Endothelial cell of hepatic sinusoid (primary cell): Measurements from ENCODE around the gene ASGR1.

Source experiments
- in situ Hi-C: cut with HindIII; loops from 2 replicates; pipeline ENCODE4 v1.10.0; 2017; ENCODE audit warnings: low sequenced_read_pairs

ASGR1 gene

DNA sequence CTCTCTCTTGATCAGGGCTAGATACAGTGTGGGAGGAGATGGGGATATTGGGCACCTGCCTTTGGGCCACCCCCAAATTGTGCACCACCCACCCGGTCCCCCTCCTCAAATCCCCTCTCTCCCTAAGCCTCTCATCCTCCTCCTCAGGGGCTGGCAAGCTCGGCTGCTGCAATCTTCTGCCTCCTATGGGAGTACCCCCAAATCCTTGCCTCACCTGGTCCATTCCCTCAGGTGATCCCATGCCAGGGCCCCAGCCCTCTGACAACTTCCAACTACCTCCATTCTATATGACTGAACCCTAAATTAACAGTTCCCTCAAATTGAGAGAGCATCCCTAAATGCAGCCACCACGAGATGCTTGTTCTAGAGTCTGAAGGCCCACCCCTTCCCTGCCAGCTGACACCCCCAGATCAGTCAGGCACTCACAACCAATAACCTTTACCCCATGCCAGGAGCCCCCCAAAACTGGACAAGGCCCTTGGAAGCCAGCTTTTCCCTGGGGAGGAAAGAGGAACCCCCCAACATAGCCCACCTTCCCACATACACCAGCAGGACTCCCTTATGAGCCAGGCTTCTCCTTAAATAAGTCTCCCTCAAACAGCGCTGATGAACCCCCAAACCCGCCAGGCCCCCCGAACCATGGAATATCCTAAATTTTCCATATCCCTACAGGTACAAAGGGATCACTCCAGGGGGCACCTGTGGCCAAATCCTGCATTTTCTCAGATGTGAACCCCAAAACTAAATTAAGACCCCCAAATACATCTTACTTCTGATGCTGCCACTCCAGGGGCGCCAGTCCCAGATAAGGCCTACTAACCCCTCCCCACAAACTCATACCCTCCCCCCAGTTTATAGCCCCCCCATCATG is 37.3 kb upstream of the ASGR1 start:
- in situ Hi-C loops: no loop called here

DNA sequence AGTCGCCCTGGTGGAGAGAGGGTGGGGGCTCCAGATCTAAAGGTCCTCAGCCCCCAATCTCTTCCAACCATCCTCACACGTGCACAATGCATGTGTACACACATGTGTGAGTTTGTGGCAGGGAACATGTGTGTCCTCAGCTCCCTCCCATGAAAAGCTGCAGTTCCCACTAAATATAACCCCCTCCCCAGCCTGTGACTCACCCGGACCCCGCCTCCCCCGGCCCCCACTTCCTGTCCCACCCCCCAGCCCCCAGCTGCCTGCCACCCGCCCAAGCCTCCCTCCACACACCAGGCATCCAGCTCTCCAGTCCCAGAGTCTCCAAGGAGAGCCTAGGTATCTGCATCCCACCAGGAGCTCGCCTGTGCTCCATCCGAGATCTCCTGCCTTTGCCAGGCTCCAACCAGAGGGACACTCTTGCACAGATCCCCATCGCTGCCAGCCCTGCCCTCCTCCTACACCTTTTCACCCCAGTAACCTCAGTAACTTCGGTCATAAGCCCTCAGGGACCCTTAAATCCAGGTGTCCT is 36.5 kb upstream of the ASGR1 start:
- in situ Hi-C loops: no loop called here

DNA sequence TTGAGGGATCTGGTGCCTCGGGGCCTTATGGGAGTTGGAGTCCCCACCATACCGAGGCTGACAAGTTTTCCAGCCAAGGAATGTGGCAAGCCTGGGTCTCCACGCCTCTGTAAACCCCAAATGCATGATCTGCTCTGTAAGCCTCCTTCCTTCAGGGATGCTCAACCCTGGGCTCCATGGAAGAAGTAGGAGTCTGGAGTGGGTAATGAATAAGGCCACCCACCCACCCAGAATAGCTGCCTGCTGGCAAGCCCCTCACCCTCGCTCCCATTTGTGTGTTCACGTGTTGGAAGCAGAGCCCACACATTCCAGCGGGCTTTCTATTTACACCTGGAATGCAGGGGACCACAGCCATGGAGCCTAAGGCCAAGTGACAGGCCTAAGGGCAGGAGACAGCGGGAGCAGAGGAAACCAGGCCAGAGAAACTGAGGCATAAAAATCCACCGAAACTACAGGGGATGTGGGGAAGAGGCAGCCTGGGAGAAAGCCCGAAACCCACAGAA is 36.0 kb upstream of the ASGR1 start:
- in situ Hi-C loops: no loop called here

DNA sequence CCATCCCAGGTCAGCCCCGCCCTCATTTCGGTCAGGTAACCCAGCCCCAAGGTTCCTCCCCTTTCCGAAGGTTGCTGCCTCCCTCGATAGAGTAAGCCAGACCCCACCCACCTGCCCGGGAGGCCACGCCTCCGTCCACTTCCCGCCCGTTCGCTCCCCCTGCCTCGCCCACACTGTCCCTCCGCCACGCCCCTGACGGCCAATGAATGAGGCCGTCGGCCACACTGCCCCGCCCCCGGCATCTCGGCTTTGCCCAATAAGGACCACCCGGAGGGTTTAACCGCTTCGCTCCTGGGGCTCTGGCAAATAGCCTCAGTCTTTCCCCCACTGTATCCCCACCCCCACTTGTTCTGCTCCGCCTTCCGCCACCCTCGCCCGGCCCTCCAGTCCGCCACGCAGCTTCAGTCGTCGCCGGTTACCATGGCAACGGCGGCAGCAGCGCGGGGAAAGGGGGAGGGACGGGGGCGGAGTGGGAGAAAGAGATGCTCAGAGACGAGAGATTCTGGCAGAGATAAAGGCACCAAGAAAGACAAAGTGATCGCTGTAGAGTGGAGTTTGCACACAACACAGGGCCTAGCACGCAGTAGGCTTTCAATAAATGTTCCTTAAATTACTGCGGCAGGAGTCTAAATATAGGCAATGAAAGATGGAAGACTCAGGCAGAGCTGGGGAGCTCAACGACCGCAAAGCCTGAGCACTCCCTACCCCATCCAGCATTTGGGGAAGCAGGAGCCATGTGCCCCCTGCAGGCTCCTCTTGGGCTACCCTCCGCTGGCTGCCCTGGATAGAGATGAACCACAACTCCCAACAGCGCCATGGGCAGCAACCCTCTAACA is 35.3 kb upstream of the ASGR1 start:
- in situ Hi-C loops: no loop called here

DNA sequence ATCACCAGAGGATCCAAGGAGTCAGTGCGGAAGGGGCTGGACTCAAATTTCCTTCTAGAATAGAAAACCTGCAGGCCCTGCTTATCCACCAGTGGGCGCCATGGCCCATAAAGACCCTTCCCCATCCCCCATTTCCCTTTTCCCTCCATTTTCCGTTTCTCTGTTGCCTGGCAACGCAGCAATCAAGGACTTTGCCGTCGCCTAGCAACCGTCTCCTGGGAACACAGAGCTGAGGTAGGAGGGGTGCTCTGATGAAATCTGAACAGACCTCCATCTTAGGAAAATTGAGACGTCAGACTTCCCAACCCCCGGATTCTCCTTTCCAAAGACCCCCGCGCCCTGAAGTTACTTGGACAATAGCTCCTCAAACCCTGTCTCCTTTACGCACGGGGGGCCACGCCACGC is 34.7 kb upstream of the ASGR1 start:
- in situ Hi-C loops: no loop called here

DNA sequence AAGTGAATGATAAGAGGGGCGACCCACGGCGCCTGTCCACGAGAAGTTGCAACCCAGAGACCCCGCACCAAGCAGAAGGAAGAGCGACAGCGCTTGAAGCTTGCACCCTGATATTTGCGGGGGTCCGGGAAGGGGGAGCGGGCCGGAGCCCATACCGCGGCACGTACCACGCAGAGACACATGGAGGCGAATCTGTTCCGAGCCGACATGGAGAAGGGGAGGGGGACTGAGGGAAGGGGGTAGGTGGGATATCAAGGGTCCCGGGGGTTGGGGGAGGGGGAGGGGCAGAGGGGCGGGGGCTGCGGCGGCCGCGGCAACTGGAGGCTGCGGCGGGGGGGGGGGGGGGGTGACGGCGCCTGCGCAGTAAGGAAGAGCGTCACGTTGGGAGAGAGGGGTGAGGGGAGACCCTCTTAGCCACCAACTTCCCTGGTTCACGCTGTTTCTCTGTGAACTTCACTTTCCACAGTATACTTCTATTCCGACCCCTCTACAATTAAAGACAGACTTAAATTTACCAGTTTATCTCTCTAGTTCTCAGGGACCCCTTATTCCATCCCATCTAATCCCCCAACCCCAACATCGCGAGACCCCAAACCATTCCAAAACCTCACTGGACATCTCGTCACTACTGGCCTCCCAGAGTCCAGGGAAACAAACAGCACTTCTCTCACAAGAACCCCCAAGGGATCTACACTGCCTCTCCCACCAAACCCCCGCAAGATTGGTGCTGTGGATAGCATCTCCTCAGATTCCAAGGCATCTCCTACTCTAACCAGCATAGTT is 32.5 kb upstream of the ASGR1 start:
- in situ Hi-C loops: no loop called here

DNA sequence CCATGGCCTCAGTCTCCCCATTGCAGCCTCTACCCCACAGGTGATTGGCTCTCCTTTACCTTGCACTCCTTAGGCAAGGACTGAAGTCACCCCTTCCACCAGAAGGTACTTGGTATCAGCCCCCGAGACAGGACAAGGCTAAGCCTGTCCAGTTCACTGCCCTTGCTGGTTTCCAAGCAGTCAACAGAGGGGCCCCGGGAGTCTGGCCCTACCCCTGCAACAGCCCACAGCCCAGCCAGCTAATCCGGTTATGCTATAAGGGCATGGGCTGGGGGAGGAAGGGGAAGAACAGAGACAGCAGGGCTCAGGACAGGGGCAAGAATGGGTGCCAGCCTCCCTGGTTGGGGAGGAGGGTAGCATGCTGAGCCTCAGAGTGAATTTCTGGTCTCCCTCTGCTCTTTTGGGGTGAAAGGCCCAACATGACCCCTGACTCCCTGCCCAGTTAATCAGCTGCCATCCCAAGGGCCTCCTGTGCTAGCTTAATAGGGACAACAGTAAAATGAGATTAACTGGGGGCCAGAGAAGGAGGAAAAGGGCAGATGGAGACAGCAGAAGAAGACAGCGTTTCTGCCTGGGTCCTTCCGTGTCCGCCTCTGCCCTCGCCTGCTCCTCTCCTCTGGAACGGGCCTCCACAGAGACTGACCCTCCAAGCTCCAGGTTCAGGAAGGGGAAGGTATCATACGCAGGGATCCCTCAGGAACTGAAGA is 29.7 kb upstream of the ASGR1 start:
- in situ Hi-C loops: no loop called here

DNA sequence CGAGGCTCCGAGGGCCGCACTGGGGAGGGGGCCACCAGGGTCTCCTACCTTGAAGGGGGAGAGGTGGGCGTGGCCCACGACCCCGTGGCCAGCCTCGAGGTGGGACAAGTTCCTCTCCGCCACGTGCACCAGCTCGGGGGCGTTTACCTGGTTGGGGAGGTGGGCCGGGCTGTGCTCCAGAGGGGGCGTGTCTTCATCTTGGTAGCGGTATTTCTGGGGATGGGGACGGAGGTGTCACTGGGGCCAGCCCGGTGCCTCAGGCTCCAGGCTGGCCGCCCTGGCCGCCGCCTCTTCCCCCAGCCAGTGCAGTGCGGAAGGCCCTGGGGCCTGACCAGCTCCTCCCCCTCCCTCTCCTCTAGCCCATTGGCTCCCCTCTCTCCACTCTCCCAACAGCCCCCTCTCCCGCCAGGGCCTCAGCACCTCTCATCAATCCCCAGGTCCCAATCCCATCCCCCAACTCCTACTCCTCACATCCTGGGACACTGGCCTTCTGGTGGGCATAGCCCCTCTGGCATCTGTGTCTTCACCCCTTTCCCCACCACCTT is 28.9 kb upstream of the ASGR1 start:
- in situ Hi-C loops: no loop called here

DNA sequence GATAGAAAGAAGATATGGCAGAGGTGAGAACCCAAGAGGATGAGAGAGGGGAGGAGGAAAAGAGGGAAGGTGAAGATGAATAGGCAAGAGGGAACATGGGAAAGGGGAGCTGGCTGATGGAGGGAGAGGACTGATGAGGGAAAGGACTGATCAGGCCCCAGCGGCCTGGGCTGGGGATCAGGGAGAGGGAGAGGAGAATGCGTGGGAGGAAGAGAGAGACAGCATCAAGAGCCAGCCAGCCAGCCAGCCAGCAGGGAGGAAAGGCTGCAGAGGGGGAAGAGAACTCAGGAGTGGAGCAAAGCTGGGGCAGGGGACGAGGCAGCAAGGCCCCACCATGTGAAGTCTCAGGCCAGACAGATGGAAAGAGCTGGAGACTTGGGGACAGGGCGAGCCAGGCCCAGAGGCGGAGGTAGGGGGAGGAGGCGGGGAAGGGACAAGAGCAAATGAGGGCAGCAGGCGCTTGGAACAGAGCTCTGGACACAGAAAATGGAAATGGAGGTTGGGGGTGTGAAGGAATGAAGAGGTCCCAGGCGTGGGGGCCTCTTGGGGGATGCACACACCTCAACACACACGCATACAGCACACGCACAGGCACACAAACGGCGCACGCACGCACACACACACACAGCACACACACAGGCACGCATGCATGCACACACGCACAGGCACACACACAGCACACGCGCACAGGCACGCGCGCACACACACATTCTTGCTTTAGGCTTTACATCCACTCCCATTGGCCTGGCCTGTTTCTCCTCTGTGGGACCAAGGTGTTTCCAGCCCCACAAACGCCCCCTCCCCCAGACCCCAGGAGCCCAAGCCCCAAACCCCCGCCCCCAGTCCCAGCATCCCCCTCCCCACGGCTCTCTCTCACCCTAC is 28.2 kb upstream of the ASGR1 start:
- in situ Hi-C loops: no loop called here

DNA sequence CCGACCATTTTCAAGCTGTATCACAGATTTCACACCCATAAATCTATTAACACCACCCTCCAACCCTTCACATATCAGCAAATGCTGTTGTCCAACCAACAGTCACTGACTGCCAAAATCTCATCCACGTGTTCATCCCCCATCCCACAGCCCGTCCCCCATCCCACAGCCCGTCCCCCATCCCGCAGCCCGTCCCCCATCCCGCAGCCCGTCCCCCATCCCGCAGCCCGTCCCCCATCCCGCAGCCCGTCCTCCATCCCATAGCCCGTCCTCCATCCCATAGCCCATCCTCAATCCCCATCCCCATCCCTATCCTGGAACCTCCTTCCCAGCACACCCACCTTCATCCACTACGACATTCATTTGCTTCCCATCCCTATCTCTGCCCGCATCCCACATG is 26.4 kb upstream of the ASGR1 start:
- in situ Hi-C loops: no loop called here

DNA sequence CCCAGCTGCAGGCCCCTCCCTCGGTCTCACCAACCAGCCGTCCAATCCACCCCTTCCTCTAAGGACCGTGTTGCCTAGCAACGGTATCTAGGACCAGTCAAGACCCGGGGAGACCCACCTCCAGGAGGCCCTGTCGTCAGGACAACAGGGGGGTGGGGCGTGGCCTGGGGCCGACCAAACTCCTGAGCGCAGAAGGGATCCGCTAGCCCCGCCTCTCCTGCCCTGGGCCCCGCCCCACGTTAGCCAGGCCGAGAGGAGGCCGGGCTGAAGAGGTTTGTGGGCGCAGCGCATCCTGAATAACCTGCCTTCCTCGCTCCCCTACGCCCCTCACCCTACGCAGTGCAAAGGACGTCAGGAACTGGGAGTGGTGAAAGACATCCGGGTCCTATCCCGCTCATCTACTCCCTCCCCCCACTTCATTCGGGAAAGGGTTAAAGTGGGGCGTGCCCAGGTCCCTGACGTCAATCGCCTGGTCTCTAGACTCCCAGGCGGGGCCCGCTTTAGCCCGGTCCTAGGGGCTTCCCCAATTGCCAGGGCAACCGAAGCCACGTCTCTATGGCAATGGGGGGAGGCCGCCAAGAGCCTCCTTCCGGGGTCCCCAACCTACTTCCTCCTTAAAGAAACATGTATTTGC is 25.8 kb upstream of the ASGR1 start:
- in situ Hi-C loops: no loop called here

DNA sequence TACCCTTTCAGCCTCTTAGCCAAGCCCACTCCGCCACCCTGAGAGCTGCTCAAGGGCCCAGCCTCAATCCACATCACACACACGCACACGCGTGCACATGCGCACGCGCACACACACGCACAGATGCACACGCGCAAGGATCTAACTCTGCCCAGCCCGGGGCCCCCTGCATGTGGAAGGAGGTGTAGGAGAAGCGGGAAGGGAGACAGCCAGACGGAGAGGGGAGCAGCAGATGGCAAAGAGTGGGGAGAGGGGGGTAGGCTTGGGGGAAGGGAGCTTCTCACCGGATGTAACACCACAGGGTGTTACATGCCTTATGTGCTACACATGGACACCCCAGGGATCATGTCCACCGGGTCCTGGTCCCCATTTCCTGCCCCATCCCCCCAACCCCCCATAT is 25.2 kb upstream of the ASGR1 start:
- in situ Hi-C loops: no loop called here

DNA sequence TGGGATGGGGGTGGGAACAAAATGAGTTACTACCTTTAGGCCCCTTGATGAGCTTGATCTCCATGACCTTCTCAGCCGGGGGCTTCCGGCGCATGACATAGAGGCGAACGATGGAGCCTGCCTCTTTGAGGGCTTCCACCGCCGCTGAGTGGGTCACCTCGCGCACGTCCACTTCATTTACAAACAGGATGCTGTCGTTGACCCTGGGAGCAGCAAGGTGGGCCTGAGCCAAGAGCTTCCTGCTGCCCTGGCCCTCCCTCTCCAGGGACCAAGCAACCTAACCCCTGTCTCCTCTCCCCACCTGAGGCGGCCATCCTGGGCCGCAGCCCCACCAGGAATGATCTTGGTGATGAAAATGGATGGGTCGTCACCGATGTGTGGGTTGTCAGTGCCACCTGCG is 24.2 kb upstream of the ASGR1 start:
- in situ Hi-C loops: no loop called here

DNA sequence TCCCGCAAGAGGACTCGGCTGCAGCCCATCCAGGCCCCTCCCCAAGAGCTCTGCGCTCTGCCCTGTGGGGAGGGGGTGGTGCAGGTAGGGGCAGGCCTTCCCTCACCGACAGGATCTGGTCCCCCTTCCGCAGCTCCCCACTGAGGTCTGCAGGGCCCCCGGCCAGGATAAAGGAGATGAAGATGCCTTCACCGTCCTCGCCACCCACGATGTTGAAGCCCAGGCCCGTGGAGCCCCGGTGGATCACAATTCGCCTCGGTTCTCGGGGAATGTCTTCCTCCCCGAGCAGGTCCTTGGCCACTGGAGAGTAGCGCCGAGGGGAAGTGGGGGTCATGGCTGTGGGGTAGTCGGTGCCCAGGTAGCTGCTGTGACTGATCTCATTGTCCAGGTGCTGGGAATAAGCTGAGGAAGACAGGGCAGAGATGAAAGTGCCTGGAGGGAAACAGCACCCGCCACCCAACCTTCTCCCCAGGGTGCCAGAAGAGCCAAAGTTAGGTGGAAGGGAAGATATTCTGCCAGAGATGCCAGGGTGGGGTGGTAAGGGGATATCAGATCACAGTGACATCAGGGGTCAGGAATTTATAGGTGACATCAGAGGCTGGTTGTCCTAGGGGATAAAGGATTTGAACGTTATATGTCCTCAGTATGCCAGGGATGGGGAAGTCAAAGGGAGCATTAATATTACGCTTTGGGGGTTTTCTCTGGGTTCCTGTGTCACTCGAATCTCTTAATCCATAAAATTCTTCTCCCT is 17.7 kb upstream of the ASGR1 start:
- in situ Hi-C loops: no loop called here

DNA sequence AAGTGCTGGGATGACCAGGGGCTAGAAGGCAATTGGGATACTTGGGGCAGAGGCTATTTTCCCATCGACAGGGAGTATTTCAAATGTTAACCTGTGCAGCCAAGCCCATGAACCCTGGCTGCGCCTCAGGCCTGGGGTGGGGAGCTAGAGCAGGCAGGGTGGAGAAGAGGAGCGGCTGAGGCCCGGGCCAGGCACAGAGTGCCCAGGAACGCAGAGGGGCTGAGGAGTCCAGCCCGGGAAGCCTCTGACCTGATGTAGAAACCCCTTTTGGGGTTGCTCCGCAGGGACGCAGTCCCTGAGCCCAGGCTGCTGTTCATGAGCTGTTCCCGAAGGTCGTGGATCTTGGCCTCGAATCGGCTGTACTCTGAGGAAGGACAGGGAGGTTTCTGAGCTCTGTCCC is 16.8 kb upstream of the ASGR1 start:
- in situ Hi-C loops: no loop called here

DNA sequence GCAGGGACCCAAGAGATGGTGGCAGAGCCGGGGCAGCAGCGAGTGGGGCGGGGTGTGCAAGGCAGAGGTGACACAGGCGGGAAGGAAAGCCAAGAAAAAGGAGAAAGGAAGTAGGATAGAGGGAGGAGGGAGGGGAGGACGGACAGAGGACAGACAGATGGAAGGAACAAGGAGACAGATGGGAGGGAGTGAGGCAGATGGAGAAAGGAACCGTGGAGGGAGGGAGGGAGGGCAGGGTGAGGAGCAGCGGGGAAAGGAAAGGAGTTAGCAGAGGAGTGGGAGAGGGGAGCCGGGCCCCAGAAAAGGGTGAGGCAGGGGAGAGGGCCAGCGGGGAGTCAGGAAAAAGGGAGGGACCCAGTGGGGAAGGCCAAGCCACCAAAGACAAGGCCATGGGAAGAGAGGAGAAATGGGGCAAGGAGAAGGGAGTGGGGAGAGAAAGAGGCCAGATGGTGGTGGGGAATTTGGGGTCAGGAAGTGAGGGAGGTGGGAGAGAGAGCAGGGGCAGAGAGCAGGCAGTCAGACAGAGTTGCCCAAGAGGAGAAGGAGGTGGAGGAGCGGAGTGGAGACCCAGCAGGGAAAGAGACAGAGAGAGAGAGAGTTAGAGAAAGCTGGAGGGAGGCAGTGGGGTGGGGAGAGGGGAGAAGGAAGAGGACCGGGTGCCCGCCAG is 13.2 kb upstream of the ASGR1 start:
- in situ Hi-C loops: no loop called here

DNA sequence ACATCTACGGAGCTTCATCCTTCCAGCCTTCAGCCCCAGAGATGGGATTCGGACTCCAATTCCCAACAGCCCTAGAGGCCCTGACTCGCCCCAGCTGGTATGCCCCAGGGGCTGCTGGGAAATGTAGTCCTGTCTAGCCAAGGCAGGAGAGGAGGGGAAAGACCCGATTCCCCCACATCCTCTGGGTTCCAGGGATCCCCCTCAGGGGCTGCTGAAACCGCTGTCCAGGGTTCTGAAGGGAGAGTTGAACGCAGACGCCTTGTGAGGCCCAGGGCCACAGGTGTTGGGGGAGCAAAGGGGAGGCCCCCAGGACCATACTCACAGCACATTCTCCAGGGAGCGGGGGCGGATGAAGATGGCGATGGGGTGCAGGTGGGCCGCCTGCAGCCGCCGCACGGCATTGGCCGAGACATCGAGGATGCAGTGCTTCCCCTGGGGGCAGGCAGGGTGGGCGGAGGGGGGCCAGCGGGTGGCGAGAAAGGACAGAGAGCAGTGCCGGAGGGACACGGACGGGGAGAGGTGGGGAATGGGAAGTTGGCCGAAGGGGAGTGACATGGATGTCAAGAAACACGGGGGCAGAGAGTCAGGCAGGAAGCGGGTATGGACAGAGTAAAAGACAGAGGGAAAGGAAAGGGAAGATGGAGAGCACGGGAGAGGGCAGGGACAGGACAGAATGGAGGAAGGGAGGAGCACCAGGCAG is 12.6 kb upstream of the ASGR1 start:
- in situ Hi-C loops: no loop called here
